CD1c-positive myeloid dendritic cell (primary cell): Measurements from ENCODE around the gene MEGF6.
A peak's percentile ranks its signal among the peaks of the same experiment; 100 is the strongest.
"Not testable (repeated sequence)": the region's sequence is repeated elsewhere in the genome, so short reads cannot be mapped to it uniquely, and the experiment has no call there.

Experiments
- DNase-seq: peaks from one replicate; pipeline ENCODE4 v3.0.0-alpha.2; 2016; ENCODE audit errors: extremely low spot score

Gene MEGF6

DNA sequence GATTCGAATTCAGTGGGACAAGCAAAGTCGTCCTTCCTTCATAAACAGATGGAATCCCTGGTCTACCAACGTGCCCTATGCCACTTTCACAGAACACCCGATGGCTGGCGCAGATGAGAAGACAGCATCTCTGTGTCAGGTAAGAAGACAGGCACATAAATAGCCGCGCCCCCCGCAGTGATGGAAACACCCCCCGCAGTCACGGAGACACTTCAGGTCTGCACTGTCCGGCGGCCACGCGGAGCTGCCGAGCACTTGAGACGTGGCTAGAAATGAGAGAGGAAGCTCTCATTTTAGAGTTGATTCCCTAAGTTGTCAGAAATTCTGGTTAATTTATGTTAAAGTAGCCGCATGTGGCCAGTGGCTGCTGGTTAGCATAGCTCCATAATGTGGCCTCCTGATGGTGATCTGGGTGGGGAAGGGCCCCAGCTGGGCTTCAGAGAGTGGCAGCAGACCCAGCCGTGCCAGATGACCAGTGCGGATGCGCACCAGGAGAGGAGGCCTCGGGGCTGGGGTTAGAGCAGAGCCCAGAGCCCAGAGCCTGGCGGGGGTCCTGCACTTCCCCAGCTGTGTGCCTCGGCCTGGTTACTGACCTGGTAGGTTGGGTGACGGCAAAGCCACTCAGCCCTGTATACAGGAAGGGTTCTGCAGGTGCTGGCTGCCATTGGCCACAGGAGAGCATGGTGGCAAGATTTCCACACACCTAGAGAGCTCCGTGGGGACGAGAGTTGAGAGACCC, 16.4 kb upstream of the MEGF6 start:
- DNase-seq = no peak

DNA sequence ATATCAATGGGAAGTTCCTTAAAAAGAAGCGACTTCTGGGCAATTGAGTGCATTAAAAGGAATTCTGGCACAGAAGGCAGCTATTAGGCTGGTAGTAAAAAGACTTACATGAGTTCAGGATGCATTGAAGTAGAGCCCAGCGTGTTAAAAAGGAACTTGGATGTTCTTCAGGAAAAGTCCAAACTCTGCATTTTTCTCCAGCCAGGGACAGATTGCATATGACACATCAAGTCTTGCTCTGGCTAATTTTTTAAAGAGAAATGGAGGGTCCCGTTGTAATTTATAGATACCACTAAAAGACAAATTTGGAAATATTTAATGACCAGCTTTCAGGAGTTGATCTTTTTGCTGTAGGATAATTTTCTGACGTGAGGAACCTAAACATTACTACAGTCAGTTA, 14.7 kb upstream of the MEGF6 start:
- no peak for DNase-seq

DNA sequence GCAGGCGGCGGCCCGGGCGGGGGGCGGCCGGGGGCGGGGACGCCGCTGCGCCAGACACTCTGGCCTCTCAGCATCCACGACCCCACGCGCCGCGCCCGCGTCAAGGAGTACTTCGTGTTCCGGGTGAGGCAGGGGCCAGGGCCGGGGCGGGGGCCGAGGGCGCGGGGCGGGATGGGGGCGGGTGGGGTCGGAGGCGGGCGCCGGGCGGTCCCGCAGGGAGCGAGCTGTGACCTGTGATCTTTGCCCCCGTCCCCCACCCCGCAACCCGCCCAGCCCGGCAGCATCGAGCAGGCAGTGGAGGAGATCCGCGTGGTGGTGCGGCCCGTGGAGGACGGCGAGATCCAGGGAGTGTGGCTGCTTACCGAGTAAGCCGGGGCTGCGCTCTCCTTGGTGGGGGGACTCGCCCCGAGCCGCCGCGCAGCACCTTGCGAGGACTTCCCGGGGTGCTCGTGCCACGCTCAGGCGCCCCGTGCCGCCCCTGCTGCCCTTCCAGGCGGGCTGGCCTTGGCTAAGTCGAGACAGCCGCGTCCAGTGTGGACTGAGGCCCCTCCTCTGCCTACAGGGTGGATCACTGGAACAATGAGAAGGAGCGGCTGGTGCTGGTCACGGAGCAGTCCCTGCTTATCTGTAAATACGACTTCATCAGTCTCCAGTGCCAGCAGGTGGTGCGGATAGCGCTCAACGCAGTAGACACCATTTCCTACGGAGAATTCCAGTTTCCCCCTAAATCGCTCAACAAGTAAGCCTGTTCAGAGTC, 14.0 kb upstream of the MEGF6 start:
- no peak for DNase-seq

DNA sequence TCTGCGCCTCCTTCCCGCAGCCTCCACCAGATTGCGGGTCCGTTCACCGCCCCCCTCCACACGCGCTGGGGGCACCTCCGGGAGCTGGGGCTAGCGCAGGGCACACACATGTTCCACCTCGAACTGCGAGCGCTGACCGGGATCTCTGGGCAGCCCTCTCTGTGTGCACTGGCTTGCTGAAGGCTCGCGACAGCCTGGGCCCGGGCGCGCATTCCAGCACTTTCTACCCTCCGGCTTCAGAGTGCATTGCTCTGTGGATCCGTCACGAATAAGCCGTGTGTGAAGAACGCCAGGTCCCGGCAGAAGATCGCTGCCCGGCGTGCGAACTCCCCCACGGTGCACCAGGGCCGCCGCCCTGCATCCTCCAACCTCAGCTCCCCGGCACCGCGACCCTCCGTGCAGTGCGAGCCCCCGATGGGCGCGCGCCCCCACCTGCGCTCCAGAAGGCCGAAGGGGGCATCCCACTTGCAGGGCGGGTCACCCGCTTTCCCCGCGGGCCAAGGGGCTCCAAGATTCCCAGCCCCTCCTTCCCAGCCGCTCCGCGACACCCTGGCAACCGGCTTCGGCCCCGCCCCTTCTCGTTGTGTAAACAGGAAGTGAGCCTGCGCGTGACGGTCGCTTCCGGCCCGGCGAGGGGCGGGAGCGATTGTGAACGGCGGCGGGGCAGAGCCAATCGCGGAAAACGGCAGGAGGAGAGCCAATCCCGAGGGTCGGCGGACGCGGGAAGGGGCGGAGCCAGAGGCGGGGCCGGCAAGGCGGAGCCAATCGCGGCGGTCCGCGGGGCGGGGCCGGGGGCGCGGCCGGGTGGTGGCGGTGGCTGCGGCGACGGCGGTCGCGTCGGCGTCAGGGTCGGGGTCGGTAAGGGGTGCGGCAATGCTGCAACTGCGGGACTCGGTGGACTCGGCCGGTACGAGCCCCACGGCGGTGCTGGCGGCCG, 13.2 kb upstream of the MEGF6 start, which contains the start of gene TPRG1L:
TPRG1L (plus strand) TSS at position 816 of the 937 bp plus-strand sequence; CDS start at position 874, 58 bp downstream.
- peak; percentile 99 for DNase-seq

DNA sequence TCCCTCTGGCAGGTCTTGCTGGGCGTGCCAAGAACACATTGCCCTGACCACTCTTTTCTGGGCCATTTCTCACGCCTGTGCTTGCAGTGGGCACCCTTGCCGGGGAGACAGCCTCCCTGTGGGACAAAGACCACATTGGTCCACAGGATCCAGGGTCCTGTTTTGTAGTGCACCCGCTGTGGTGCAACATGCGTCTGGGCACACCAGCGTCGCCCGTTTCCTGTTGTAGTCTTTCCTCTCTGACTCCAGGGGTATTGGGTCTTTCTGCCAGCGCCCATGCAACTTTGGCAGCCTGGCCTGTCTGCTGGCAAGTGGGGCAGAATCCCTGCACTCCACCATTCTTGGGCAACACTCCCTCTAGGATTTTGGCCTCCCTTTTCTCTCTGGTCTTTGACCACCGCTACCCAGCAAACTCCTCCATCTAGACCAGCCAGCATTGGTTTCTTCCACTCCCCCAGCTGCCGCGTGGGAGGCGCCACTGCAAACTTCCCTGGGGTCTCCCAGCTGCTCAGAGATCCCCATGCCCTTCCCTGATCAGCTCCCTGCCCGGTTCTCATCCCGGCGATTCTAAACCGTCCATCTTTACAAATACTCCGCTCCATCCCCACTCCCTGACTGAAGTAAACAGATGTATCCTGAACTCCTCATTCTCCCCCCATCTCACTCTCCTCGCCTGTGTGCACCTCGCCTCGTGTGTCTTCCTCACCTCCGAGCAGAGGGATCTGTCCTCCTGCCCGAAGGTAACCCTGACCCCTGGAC, 12.3 kb upstream of the MEGF6 start:
- DNase-seq = no peak

DNA sequence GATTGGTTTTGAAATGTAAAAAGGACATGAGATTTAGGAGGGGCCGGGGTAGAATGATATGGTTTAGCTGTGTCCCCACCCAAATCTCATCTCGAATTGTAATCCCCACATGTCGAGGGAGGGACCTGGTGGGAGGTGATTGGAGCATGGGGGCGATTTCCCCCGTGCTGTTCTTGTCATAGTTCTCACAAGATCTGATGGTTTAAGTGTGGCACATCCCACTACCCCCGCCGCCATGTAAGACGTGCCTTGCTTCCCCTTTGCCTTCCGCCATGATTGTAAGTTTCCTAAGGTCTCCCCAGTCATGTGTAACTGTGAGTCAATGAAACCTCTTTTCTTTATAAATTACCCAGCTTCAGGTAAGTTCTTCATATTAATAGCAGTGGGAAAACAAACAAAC, 10.8 kb upstream of the MEGF6 start:
- DNase-seq = not testable (repeated sequence)

DNA sequence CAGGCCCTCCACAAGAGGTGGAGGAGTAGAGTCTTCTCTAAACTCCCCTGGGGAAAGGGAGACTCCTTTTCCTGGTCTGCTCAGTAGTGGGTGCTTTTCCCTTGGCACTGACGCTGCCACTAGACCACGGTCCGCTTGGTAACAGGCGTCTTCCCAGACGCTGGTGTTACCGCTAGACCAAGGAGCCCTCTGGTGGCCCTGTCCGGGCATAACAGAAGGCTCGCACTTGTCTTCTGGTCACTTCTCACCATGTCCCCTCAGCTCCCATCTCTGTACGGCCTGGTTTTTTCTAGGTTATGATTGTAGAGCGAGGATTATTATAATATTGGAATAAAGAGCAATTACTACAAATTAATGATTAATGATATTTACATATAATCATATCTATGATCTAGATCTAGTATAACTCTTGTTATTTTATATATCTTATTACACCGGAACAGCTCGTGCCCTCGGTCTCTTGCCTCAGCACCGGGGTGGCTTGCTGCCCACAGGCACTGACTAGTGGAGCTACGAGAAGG, 9.9 kb upstream of the MEGF6 start:
- DNase-seq = peak; percentile 24

DNA sequence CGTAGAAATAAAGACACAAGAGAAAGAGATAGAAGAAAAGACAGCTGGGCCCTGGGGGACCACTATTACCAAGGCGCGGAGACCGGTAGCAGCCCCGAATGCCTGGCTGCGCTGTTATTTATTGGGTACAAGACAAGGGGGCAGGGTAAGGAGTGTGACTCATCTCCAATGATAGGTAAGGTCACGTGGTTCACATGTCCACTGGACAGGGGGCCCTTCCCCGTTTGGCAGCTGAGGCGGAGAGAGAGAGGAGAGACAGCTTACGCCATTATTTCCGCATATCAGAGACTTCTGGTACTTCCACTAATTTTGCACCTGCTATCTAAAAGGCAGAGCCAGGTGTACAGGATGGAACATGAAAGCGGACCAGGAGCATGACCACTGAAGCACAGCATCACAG, 9.4 kb upstream of the MEGF6 start:
- no peak for DNase-seq

DNA sequence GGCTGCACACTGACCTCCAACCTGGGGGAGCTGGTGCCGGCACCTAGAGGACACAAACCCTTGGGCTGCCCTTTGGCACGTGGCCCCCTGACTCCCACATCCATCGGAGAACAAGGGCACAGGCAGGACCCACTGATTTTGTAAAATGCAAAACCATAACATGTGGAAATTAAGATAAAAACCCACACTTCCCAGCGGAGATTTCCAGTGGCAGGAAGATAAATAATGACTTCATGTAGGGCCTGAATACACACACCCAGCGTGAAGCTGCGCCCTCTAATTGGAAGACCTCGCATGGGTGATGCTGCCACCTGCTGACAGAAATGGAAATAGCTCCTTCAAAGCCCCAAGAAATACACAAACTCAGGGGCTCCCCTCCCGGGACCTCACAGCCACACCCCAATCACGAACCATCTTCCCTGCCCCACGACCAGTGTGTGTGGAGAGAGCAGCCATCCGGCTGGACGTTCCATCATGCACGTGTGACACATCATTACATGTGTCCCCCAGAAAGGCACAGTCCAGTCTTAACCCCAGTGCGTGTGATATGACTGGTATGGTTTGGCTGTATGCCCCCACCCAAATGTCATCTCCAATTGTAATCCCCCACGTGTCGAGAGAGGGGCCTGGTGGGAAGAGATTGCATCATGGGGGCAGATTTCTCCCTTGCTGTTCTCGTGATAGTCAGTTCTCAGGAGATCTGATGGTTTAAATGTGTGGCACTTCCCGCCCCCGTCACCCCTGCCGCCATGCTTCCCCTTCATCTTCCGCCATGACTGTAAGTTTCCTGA, 7.8 kb upstream of the MEGF6 start:
- DNase-seq = peak; percentile 86

DNA sequence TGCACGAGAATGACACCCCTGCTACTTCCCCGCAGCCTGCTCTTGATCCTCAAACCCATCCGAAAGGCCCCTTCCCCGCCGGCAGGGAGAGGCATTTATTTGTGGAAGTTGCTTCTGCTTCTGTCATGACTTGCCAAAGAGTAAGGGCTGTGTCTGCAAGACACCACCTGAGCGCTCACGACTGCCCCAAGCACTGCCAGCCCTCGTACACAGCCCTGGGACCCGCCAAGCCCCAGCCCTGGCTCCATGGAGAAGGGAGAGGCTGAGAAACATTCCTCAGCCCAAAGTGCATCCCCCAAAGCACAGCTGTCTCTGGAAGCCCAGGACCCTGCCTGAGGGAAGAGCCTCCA, 7.2 kb upstream of the MEGF6 start:
- DNase-seq = no peak

DNA sequence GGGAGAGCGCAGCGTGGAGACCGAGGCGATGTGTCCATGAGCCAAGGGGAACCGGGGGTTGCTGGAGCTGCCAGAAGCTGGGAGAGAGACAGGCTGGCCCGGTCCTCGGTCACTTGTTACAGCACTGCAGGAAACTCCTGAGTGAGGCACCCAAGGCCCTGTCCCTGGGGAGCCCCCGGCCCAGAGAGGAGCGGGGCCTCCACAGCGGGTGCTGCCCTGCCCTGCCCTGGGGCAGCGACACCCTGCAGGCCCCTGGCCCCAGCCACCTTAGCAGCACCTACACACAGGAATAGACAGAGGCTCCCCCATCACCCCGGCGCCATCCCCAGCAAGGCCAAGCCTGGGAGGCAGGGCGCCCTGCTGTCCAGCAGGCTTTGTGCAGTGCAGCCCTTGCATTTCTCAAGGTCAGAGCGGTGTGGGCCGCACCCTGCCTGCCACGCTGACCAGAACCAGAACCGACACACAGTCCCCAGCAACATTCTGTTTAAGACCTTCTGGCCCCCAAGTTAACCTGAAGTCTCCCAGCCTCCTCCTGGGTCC, 6.6 kb upstream of the MEGF6 start:
- no peak for DNase-seq

DNA sequence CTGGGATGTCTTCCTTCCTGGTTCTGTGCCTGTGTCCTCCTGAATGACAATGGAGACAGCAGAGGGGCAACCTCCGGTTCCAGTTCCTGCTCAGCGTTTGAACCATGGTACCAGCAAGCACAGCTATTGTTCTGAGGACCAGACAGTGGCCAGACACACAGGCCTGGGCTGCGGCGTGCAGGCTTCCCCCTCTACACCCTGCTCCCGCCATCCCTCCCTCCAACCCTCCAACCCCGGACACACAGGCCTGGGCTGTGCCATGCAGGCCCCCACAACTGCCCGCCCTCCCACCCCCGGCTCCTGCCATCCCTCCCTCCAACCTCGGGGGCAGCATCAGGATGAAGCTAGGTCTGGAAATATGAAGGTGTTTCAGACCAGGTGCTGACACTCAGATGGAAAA, 5.6 kb upstream of the MEGF6 start:
- DNase-seq = no peak

DNA sequence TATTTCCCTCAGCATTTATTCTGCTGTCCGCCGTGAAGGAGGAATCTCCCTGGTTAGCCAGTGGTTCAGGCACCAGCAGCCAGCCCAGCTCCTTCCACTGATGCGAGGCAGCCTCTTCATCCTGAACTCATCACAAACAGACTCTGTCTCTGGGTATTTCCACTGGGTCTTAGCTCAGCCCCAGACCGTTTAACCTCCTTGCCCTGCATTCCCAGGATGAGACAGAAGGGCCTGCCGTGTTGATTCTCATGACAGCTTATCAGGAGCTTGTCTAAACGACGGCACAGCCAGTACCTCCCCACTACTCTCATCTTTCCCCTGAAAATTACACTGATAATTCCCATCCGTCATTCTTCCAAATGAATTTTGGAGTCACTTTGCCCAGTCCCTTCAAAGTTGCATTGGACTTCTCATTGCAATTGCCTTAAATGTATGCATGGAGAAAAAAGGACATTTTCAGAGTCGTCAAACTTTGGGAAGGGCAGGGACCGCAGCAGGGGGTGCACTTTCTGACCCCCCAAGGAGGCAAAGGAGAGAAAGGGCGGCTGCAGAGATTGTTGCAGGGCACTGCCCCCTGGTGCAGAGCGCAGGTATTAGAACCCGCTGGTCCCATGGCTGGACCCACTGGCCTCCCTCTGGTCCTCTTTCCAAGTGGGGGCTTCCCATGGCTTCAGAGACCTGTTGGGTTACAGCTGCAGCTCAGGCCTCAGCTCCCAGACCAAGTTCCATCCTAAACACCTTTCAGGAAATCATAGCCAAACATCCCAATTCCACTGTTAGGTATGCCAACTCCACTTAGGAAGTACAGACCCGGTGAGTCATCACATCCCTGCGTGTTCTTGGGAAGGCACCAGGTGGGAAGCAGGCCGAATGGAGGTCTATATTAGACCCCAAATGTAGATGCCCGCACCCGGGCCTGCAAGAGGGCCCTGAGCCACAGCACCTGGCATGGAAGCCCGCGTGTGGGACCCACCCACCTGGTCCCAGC, 3.7 kb upstream of the MEGF6 start:
- DNase-seq = peak; percentile 24

DNA sequence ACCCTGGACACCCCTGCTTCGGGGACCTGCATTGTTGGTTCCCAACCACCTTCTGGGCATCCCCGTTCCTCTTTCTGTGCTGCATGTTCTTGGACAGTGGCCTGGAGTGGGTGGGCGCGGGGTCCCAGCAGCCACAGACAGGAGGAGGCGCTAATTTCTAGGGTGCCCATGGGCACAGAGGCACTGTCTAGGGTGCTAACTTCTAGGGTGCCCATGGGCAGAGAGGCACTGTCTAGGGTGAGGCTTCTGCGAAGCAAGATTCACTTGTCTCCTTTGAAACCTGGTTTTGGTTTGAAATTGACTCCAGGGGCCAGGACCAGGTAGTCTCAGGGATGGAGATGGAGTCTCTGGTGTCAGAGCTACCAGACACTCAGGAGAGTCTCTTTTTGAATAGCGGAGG, 815 bp upstream of the MEGF6 start:
- DNase-seq = no peak

DNA sequence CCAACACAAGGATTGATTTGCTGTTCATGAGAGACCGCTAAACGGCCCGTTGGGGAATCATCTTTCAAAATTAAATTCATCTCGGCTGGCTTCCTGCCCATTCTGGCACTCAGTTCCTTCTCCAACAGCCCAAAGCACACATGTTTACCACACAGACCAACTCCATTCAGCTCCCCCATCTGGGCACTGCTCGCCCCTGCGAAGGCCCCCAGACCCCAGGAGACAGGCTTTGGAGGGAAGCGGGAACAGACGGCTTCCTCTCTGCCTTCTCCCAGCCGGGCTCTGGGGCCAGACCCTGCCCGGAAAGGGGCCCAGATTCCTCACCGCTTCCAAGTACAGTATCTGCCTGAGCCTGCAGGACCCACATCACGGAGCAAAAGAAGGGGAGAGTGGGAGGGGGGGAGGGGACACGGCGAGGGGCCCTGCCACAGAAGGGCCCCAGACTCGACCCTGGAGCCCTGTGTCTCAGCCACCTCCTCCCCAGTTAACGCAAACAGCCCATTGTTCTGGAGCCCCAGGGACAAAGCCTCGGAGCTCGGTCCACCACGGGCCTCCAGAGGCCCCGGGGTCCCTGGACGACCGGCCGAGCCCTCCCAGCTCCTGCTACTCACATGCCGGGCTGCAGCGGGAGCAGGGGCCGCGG, 660 bp downstream of the MEGF6 start:
- DNase-seq = no peak

DNA sequence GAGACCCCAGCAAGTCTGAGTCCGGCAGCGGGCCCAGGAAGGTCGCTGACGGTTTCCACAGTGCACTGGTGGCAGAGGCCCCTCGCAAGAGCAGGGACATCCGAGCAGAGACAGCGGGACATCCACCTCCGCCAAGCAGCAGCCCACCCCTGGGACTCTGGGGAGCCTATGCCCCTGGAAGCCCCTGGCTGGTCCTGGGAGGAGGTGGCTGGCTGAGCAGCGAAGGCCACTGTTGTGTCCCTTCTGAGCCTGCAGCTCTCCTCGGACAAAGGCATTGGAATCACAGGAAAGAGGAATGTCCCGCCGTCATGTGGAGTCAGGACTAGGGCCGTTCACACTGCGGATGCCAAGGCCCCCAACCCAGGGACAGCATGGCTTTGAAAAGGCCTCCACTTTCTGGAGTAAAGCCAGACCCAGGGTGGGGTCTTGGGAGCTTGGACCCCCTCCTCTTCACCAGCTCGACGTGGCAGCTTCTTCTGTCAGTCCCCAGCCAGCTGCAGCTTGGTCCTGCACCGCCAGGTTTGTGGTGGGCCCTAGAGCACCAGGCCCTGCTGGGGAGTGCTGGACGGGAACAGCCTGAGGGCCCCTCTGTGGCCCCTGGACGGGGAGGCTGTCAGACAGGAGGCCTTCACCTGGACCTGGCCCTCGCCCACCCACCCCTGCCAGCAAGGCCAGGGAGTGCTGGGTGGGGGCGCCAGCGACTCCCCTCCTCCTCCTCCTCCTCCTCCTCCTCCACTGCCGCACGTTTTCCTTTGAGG, 1.4 kb downstream of the MEGF6 start:
- no peak for DNase-seq

DNA sequence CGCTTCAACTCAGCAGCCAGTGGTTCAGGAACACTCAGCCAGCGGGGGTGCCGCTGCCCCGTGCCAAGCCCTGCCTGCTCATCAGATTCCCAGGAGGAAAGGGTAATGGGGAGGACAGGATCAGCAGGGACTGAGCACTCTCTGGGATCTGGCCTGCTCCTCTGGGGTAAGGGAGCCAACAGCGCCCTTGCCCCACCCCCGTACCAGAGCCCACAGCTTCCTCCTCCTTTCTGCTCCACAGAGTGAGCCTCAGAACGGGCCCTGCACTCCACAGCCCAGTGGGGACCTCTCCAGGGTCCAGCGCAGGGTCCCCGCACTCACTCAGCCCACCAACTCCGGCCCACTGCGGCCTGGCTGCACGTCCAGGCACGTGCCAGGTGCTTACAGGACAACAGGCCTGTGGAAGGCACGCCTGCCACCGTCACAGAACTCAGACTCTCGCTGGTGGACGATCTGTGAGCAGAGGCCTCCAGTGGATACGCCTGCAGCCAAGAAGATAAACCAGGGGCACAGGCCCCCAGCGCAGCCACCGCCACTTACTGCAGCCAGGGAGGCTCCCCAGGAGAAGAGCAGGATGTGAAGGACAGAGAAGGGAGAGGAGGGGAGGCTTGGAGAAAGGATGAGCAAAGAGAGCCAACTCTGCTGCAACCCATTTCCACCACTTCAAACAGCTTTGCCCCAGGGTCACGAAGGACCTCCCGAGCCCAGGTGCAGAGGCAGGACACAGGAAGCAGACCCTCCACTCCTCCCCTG, 2.1 kb downstream of the MEGF6 start:
- DNase-seq = no peak
